ENCODE results near the gene FFAR2.

- TF ChIP-seq POLR2A (IDR thresholded peaks at IDR 0.05; ENCODE audit: low read depth, low read length) (no peak), CTCF (IDR thresholded peaks at IDR 0.05; ENCODE audit: extremely low read depth in 1 of 2, insufficient read depth in 1 of 2, low read depth in 1 of 2, low read length in 2 of 2) (no peak), POLR2AphosphoS5 (IDR thresholded peaks at IDR 0.05; ENCODE audit: insufficient read depth, low read depth, low read length) (no peak), GATA2 (IDR thresholded peaks at IDR 0.05; ENCODE audit: insufficient read depth, insufficient read length, low read depth, low read length) (no peak)
Measured at GRCh38 chr19:35407619-35408018, 40.4 kb upstream of the FFAR2 start.
